HFF-Myc (cell line): ENCODE results near the gene SELENOM.
A peak's percentile ranks its signal among the peaks of the same experiment; 100 is the strongest.
"Not testable (repeated sequence)": the region's sequence is repeated elsewhere in the genome, so short reads cannot be mapped to it uniquely, and the experiment has no call there.

ENCODE experiments used
- DNase-seq: peaks from one replicate; pipeline ENCODE4 v3.0.0-alpha.2; 2011; ENCODE audit warnings: low read depth; ENCODE audit errors: extremely low read depth
- H3K4me3 ChIP-seq: replicated peaks from 2 replicates; pipeline ENCODE4 v1.5.1; 2011; ENCODE audit warnings: low read depth, mild to moderate bottlenecking, control low read depth, low read length
- CTCF ChIP-seq: IDR thresholded peaks from 2 replicates; pipeline ENCODE4 v1.5.1; 2012; ENCODE audit warnings: mild to moderate bottlenecking, low read depth, low read length, control low read depth; ENCODE audit errors: missing control alignments

Gene SELENOM

DNA sequence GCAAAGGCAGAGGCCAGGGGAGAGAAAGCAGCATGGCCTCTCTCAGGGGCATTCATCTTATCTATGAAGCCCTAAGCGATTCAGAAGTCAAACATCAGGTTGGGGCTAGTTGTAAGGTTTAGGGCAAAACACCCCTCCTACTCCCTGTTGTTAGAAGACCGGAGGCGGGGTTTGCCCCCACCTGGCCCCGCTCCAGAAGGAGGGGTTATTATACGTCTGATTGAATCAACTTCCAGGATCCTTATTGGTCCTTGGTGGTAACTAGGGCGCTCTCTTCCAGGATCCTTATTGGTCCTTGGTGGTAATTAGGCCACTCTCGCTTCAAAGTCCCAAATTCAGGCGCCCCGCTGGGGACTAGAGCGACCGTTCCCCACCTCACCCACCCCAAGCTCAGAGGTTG, 38.4 kb downstream of the SELENOM start:
- H3K4me3 ChIP-seq, result no peak overlapping the region
- DNase-seq, result no peak
- no peak for TF ChIP-seq CTCF

DNA sequence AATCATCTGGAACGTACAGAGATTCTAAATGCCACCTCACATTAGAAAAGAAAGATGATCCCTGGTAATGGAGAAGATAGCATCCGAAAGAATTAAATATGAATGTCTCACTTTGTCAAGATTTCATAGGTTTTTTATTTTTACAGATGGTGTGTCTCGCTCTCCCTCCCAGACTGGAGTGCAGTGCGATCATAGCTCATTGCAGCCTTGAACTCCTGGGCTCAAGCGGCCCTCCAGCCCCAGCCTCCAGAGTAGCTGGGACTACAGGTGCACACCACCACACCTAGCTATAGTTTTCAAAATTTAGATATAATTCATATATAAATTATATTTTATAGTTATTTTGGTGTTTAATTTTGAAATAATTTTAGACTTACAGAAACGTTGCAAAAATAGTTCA, 43.0 kb downstream of the SELENOM start:
- no peak overlapping the region for H3K4me3 ChIP-seq
- DNase-seq, result no peak
- TF ChIP-seq CTCF, result no peak

DNA sequence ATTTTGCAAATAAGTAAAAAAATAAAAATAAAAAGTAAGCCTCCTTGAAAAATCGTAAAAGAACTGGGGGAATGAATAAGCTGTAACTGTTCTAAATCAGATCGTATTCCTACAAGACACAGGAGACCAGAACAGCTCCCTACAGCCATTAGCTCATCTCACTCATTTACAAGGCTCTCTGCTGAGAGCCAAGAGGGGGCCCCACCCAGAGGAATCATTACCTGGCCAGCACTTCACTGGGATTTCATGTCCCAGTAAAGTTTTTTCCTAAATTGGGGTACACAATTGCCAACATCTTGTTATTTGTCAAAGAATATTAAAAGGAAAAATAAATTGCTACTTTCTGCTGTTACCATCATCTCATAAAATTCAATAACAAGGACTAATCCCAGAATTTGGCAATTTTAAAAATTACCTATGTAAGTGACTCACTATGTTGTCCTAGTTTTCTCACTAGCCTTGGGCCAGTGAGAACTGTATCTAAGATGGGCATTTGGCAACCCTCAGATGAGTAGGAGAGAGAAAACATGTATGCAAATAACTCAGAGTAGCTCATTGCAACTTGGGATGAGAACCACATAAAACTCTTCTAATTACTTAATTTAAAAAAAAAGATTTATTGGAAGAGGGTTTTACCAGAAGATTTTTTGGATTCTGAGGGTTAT, 44.7 kb downstream of the SELENOM start:
- no peak for TF ChIP-seq CTCF
- H3K4me3 ChIP-seq, result no peak overlapping the region
- DNase-seq, result no peak

GRCh38 chr22:31059663-31060062, 47.7 kb downstream of the SELENOM start:
- not testable (repeated sequence) for DNase-seq, H3K4me3 ChIP-seq

GRCh38 chr22:31056986-31057599, 50.3 kb downstream of the SELENOM start:
- DNase-seq, result no peak
- H3K4me3 ChIP-seq, result no peak overlapping the region
- TF ChIP-seq CTCF, result no peak

DNA sequence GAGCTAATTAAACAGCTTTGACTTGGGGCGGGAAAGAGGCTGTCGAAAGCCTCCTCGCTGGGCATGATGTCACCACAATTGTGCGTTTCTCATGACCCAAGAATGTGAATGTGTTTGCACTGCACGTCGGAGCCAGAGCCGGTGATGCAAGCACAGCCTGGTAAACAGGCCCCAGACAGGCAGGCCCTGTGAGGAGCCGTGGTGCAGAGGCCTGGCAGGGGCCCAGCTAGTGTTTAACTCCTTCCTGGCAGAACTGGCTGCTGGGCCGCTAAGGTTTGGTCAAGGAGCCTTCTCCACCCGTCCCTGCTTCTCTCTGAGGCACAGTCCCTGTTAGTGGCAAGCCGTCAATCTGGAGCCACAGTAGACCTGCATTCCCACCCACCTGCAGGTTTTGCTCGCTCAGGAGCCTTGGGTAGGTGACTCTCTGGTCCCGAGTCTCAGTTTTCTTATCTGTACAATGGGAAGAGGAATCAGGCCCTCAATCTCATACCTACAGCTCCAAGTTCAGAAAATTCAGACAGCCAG, 51.7 kb downstream of the SELENOM start:
- H3K4me3 ChIP-seq, result no peak overlapping the region
- TF ChIP-seq CTCF, result no peak
- DNase-seq, result peak; percentile 76

- DNase-seq, result no peak
- no peak for TF ChIP-seq CTCF
- no peak overlapping the region for H3K4me3 ChIP-seq
Observed at GRCh38 chr22:31055117-31055634, 52.2 kb downstream of the SELENOM start.
